ENCODE measurements around the gene KLF13. TPM values are rescaled to one million over a fixed set of nuclear protein-coding genes. Genes with fewer than 3 reads are reported as not detected.

KLF13 gene
- total RNA-seq, 1 donor from 2014 or later: 30.9 TPM

DNA sequence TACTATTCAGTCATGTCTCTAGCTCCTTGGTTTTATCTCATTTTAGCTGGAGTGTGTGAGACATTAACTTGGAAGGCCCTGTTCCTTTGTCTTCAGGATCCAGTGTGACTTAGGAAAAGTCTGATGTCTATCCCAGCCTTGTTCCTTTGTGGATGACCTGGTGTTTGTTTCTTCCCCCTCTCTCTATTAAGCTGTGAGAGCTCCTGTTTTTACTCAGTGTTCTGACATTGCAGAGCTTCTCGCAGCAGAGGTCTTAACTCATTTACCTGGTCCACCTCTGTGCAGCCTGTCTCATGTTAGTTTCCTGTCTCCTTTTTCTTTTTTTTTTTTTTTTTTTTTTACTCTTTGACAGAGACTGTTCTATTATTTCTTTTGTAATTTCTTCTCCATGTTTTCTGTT, 43.1 kb downstream of the KLF13 start:
- intact Hi-C loops (cut with DNase I): loop anchor here (10.0 kb wide), 1 partner anchor 115 kb away; no protein-coding TSS in a partner anchor
- H3K27ac ChIP-seq: peak overlapping the region; percentile 95
- peaks cover 0 to 21% of the 10 kb centered on the region in 2 donors for H3K36me3 ChIP-seq
- peaks cover 97% of the 10 kb centered on the region for H3K4me1 ChIP-seq
- H3K4me3 ChIP-seq: no peak overlapping the region
- no peak for TF ChIP-seq POLR2A (IDR thresholded peaks at IDR 0.05)
- no peak for TF ChIP-seq POLR2AphosphoS5 (IDR thresholded peaks at IDR 0.05; ENCODE audit: insufficient read depth in 1 of 2, low read depth in 1 of 2)
- TF ChIP-seq, protein P1, sequence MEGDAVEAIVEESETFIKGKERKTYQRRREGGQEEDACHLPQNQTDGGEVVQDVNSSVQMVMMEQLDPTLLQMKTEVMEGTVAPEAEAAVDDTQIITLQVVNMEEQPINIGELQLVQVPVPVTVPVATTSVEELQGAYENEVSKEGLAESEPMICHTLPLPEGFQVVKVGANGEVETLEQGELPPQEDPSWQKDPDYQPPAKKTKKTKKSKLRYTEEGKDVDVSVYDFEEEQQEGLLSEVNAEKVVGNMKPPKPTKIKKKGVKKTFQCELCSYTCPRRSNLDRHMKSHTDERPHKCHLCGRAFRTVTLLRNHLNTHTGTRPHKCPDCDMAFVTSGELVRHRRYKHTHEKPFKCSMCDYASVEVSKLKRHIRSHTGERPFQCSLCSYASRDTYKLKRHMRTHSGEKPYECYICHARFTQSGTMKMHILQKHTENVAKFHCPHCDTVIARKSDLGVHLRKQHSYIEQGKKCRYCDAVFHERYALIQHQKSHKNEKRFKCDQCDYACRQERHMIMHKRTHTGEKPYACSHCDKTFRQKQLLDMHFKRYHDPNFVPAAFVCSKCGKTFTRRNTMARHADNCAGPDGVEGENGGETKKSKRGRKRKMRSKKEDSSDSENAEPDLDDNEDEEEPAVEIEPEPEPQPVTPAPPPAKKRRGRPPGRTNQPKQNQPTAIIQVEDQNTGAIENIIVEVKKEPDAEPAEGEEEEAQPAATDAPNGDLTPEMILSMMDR (IDR thresholded peaks at IDR 0.05): no peak
- no peaks in the 10 kb centered on the region for H3K27me3 ChIP-seq
- no peaks in the 10 kb centered on the region for H3K9me3 ChIP-seq
- no peak for DNase-seq (ENCODE audit: extremely low spot score in 2 of 2)

DNA sequence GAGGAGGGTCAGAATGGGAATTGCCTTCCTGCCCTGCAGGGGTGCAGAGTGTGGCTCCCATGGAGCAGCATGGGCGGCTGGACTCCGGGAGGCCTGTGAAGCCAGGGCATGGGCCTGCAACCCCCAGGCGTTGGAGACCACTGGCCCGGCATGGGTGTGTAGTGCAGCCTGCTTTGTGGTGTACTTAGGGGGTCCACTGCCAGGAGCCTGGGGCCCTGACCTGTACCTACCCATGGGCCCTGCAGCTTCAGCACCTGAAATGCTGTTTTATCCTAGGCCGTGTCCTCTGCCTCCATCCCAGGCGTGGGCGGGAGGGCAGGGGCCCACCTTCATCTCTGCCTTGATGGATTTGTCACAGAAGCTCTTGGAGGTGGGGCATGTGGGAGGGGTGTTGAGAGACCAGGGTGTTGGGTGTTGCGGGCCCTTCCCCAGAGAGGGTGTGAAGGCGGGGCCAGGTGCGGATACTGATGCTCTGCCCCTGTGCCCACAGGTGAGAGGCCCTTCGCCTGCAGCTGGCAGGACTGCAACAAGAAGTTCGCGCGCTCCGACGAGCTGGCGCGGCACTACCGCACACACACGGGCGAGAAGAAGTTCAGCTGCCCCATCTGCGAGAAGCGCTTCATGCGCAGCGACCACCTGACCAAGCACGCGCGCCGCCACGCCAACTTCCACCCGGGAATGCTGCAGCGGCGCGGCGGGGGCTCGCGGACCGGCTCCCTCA, 45.0 kb downstream of the KLF13 start:
- TF ChIP-seq, protein P1 (IDR thresholded peaks at IDR 0.05): no peak
- TF ChIP-seq POLR2AphosphoS5 (IDR thresholded peaks at IDR 0.05; ENCODE audit: insufficient read depth in 1 of 2, low read depth in 1 of 2): no peak
- Histone ChIP-seq H3K36me3 (peaks cover 0 to 21% of the 10 kb centered on the region in 2 donors), H3K4me3 (no peak overlapping the region), H3K27ac (peak overlapping the region; percentile 76), H3K27me3 (no peaks in the 10 kb centered on the region), H3K4me1 (peaks cover 94% of the 10 kb centered on the region), H3K9me3 (no peaks in the 10 kb centered on the region)
- intact Hi-C loops (cut with DNase I): no loop called here
- no peak for DNase-seq (ENCODE audit: extremely low spot score in 2 of 2)

DNA sequence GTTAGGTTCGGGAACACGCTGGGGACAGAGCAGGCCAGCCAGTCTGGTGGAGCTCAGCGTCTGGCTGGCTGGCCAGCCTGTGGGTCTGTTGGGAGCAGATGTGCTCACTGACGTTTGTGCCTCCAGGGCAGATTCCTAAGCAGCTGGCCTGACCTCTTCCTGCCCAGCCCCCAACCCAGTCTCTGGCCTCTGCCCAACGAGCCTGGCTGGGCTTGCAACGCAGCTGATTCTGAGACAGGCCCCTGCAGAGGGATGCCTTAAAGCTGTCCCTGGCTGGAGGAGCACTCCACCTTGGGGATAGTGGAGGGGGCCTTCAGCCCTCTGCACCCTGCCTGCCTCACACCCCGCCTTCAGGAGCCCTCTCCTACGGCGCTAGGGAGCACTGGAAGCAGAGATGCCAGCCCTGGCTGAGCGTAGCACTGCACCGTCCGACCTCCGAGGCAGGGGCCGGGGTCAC, 46.0 kb downstream of the KLF13 start:
- DNase-seq (ENCODE audit: extremely low spot score in 2 of 2): no peak
- TF ChIP-seq POLR2AphosphoS5 (IDR thresholded peaks at IDR 0.05; ENCODE audit: insufficient read depth in 1 of 2, low read depth in 1 of 2) (peak in 1 of 2 donors; percentile 80), POLR2A (IDR thresholded peaks at IDR 0.05) (no peak)
- TF ChIP-seq, protein P1 (IDR thresholded peaks at IDR 0.05): no peak
- intact Hi-C loops (cut with DNase I): no loop called here
- Histone ChIP-seq H3K27ac (peak overlapping the region; percentile 76), H3K4me3 (no peak overlapping the region), H3K9me3 (no peaks in the 10 kb centered on the region), H3K36me3 (peaks cover 0 to 21% of the 10 kb centered on the region in 2 donors), H3K4me1 (peaks cover 84% of the 10 kb centered on the region), H3K27me3 (no peaks in the 10 kb centered on the region)

DNA sequence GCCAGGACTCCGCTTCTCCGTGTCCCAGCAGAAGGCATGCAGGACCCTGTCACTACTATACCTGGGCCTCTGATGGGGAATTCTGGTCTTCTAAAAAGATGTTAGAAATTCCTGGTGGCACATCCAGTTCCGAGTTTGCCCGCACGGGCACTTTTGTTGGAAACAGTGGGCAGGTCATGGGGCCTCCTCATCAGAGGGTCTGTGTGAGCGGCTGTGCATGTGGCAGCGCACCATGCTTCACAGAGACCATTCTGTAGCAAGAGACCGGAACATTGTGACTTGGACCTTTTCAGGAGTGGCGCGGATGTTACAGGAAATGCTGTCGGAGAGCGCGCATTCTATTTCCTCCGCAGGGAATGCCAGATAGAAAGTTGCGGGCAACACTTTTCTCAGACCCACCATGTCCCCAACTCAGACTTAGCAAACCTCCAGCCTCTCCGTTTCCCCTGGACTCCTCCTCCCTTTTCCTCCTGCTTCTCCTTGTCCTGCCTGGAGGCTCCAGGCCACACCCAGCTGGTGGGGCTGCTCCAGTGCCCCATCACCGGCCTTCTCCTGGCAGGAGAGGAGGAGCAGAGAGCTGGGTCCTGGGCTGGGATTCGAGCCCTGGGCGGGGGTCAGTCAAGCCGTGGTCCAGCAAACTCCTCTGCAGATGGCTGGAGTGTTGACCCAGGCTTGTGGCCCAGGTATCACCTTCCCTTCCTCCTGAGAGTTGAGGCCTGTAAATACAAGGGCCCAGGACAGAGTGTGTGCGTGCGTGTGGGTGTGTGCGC, 46.6 kb downstream of the KLF13 start:
- DNase-seq (ENCODE audit: extremely low spot score in 2 of 2): no peak
- TF ChIP-seq, protein P1 (IDR thresholded peaks at IDR 0.05): no peak
- TF ChIP-seq POLR2AphosphoS5 (IDR thresholded peaks at IDR 0.05; ENCODE audit: insufficient read depth in 1 of 2, low read depth in 1 of 2) (no peak), POLR2A (IDR thresholded peaks at IDR 0.05) (no peak)
- H3K27me3 ChIP-seq: no peaks in the 10 kb centered on the region
- peaks cover 0 to 21% of the 10 kb centered on the region in 2 donors for H3K36me3 ChIP-seq
- H3K4me3 ChIP-seq: no peak overlapping the region
- peaks cover 78% of the 10 kb centered on the region for H3K4me1 ChIP-seq
- peak overlapping the region; percentile 76 for H3K27ac ChIP-seq
- no peaks in the 10 kb centered on the region for H3K9me3 ChIP-seq
- intact Hi-C loops (cut with DNase I): no loop called here

Measured in vagina (tissue), 2 donors.